ENCODE data around the gene ADSS1. TPM values are rescaled to one million over a fixed set of nuclear protein-coding genes. Genes with fewer than 3 reads are reported as not detected.

The ADSS1 gene
- total RNA-seq, 1 donor: 4.8 TPM

DNA sequence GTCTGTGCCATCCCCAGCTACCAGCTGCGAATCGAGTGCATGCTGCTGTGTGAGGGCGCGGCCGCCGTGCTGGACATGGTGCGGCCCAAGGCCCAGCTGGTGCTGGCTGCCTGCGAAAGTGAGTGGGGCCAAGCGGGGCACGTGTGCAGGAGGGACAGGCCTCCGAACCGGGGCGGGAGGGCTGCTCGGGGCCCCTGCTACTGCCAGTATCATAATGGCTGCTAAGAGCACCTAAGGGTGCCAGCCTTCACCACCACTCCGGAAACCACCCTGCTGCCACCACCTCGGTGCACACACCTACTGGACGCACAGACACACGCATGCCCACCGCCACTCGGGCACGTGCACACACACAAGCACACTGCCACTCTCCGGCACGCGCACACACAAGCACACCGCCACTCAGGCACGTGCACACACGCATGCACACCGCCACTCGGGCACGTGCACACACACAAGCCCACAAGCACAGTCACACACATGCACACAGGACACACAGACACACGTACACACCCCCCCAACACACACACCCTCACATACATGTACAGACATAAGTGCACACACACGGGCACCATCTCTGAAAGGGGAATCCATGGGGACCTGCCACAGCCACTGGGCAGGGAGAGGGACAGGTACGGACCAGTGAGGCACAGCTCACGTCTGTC, 13.8 kb upstream of the ADSS1 start:
- no peak overlapping the region for H3K4me3 ChIP-seq (ENCODE audit: low read depth, low read length)
- TF ChIP-seq, protein P1, sequence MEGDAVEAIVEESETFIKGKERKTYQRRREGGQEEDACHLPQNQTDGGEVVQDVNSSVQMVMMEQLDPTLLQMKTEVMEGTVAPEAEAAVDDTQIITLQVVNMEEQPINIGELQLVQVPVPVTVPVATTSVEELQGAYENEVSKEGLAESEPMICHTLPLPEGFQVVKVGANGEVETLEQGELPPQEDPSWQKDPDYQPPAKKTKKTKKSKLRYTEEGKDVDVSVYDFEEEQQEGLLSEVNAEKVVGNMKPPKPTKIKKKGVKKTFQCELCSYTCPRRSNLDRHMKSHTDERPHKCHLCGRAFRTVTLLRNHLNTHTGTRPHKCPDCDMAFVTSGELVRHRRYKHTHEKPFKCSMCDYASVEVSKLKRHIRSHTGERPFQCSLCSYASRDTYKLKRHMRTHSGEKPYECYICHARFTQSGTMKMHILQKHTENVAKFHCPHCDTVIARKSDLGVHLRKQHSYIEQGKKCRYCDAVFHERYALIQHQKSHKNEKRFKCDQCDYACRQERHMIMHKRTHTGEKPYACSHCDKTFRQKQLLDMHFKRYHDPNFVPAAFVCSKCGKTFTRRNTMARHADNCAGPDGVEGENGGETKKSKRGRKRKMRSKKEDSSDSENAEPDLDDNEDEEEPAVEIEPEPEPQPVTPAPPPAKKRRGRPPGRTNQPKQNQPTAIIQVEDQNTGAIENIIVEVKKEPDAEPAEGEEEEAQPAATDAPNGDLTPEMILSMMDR (IDR thresholded peaks at IDR 0.05; ENCODE audit: insufficient read depth, low read length): no peak
- DNase-seq (ENCODE audit: low read depth): no peak

DNA sequence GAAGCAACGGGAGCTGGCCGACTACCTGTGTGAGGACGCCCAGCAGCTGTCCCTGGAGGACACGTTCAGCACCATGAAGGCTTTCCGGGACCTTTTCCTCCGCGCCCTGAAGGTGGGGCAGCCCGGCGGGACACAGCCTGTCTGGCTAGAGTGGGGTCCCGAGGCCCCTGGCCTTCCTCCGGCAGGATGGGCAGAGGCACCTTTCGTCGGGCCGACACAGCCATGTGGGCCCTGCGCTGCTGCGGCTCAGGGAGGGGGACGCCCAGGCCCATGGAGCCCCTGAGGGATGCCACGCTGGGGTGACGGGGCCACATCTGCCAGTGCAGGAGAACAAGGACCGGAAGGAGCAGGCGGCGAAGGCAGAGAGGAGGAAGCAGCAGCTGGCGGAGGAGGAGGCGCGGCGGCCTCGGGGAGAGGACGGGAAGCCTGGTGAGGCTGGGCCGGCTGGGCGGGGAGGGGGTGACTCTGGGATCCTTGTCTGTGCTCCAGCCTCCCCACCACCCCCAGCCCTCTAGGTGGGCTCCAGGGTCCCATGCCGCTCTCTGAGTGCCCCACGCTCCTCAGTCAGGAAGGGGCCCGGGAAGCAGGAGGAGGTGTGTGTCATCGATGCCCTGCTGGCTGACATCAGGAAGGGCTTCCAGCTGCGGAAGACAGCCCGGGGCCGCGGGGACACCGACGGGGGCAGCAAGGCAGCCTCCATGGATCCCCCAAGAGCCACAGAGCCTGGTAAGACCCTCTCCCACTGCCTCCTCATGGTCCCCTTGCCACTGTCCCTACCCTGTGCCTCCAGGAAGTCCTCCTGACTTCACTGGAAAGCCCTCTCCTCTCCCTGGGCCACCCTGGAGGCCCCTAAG, 10.9 kb upstream of the ADSS1 start:
- TF ChIP-seq, protein P1 (IDR thresholded peaks at IDR 0.05; ENCODE audit: insufficient read depth, low read length): no peak
- no peak overlapping the region for H3K4me3 ChIP-seq (ENCODE audit: low read depth, low read length)
- DNase-seq (ENCODE audit: low read depth): no peak

DNA sequence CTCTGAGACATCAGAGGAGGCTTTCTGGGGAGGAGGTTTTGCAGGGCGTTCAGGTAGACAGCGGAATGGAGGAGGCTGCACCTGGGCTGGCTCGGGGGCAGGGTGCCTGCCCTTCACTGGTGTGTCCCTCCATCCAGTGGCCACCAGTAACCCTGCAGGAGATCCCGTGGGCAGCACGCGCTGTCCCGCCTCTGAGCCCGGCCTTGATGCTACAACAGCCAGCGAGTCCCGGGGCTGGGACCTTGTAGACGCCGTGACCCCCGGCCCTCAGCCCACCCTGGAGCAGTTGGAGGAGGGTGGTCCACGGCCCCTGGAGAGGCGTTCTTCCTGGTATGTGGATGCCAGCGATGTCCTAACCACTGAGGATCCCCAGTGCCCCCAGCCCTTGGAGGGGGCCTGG, 10.0 kb upstream of the ADSS1 start:
- no peak overlapping the region for H3K4me3 ChIP-seq (ENCODE audit: low read depth, low read length)
- no peak for DNase-seq (ENCODE audit: low read depth)

DNA sequence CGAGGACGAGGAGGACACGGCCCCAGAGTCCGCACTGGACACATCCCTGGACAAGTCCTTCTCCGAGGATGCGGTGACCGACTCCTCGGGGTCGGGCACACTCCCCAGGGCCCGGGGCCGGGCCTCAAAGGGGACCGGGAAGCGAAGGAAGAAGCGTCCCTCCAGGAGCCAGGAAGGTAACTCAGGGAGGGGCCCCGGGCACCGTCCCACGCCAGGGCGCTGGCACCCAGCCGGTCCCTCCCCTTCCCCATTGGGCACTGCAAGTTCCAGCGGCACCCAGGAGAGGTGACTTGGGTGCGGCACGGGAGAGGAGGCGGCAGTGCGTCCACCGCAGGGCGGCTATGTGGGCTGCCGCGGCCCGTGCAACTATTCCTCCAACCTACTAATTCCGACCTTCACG, 9.3 kb upstream of the ADSS1 start:
- TF ChIP-seq, protein P1 (IDR thresholded peaks at IDR 0.05; ENCODE audit: insufficient read depth, low read length): no peak
- no peak for DNase-seq (ENCODE audit: low read depth)
- no peak overlapping the region for H3K4me3 ChIP-seq (ENCODE audit: low read depth, low read length)

More for the DNA sequence above, 10.0 kb upstream of the ADSS1 start:
- TF ChIP-seq, protein P1 (IDR thresholded peaks at IDR 0.05; ENCODE audit: insufficient read depth, low read length): no peak

DNA sequence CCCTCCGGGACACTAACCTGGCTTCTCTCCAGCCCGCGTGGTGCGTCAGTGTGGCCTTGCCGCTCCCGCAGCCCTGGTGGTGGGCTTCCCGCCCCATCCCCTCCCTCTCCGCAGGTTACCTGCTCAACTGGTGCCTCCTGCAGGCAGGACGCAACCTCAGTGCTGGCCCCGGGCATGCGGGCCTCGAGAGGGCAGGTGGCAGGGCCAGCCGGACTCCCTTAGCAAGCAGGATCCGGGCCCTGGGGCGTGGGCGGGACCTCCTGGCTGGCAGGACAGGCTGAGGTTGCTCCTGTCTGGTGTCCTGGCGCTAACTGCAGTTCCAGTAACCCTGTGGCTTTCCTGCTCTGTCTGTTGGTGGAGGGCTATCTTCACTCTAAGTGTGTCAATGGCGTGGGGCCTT, 8.6 kb upstream of the ADSS1 start:
- no peak for DNase-seq (ENCODE audit: low read depth)
- TF ChIP-seq, protein P1 (IDR thresholded peaks at IDR 0.05; ENCODE audit: insufficient read depth, low read length): no peak
- no peak overlapping the region for H3K4me3 ChIP-seq (ENCODE audit: low read depth, low read length)

DNA sequence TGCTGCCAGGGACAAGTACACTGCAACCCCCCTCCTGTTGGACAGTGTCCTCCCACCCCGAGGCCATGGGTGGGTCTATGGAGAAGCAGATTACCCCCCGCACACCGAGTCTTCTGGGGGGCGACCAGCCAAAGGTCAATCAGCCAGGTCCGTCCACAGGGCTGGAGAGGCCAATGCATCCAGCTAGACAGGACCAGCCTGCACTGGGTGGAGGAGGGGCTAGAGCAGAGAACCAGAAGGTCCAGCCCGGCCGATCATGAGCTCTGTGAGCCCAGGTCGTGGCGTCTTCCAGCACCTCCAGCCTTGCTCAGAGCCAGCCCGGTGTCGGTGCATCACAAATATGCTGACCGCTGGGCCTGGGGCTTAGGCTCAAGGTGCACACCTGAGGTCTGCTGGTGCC, 8.2 kb upstream of the ADSS1 start:
- H3K4me3 ChIP-seq (ENCODE audit: low read depth, low read length): no peak overlapping the region
- TF ChIP-seq, protein P1 (IDR thresholded peaks at IDR 0.05; ENCODE audit: insufficient read depth, low read length): no peak
- no peak for DNase-seq (ENCODE audit: low read depth)

Measured in fibroblast of the aortic adventitia (primary cell).